B cell (primary cell): ENCODE measurements around the gene AMH. TPM values are rescaled to one million over a fixed set of nuclear protein-coding genes. Genes with fewer than 3 reads are reported as not detected.

ENCODE experiments used
- ATAC-seq: fragments of 200-7000 bp; cut with Tn5 transposase; one replicate; pipeline ENCODE4 v1.10.0; 2021; ENCODE audit warnings: low read depth, mild to moderate bottlenecking, moderate number of reproducible peaks, moderate library complexity
- CTCF ChIA-PET: fragments of 350-600 bp; sonication (Branson Sonifier 250); formaldehyde crosslinking; loops from one replicate; lab custom pipeline; 2021; ENCODE audit warnings: antibody characterized with exemption, inconsistent platforms; lab: Charles Lee
- POLR2A ChIA-PET: fragments of 350-600 bp; sonication (Branson Sonifier 250); formaldehyde crosslinking; loops from one replicate; lab custom pipeline; 2021; ENCODE audit warnings: antibody characterized with exemption; lab: Charles Lee
- DNase-seq: peaks from one replicate; pipeline ENCODE4 v3.0.0; 2013
- H2AFZ ChIP-seq: 2 replicates; pipeline ENCODE4 v1.6.1; 2012; ENCODE audit warnings: mild to moderate bottlenecking, low read depth, low read length; ENCODE audit not compliant: insufficient read depth, poor library complexity, severe bottlenecking
- H3K27ac ChIP-seq, 2 donors: 1 replicate in 1 of 2; 2 replicates in 1 of 2; pipeline ENCODE4 v1.5.1; 2012 to 2013; ENCODE audit warnings: low read length in 2 of 2, mild to moderate bottlenecking in 2 of 2, moderate library complexity in 1 of 2
- H3K27me3 ChIP-seq, 4 experiments: fragments of 200-600 bp in 1 of 4; sonication (generic) in 1 of 4; replicated peaks in 1 of 4; 1 replicate in 2 of 4; 2 replicates in 2 of 4; pipeline versions ENCODE4 v1.6.1 to v1.7.0; 2013 to 2016; ENCODE audit warnings: low read length in 3 of 4, mild to moderate bottlenecking in 2 of 4, mixed read lengths in 1 of 4, moderate library complexity in 1 of 4; ENCODE audit not compliant: insufficient read depth in 4 of 4, control insufficient read depth in 3 of 4; ENCODE audit errors: control extremely low read depth in 1 of 4
- H3K36me3 ChIP-seq, 2 experiments: replicated peaks in 1 of 2; 1 replicate in 1 of 2; 2 replicates in 1 of 2; pipeline versions ENCODE4 v1.6.1 to v1.7.1; 2013; ENCODE audit warnings: low read length in 1 of 2; ENCODE audit not compliant: insufficient read depth in 2 of 2, control insufficient read depth in 1 of 2; ENCODE audit errors: control extremely low read depth in 1 of 2, extremely low read depth in 1 of 2
- H3K4me1 ChIP-seq, 2 donors: fragments of 200-600 bp in 1 of 2; sonication (generic) in 1 of 2; 1 replicate in 1 of 2; 2 replicates in 1 of 2; pipeline versions ENCODE4 v1.5.1 to v1.6.1; 2013 to 2017; ENCODE audit warnings: low read length in 2 of 2; ENCODE audit not compliant: control insufficient read depth in 2 of 2, insufficient read depth in 2 of 2
- H3K4me2 ChIP-seq: replicated peaks from 2 replicates; pipeline ENCODE3; 2012; ENCODE audit warnings: mild to moderate bottlenecking, low read depth, low read length; ENCODE audit not compliant: poor library complexity, severe bottlenecking
- H3K4me3 ChIP-seq, 5 experiments: fragments of 200-600 bp in 1 of 5; sonication (generic) in 1 of 5; 1 replicate in 3 of 5; 2 replicates in 2 of 5; pipeline versions ENCODE4 v1.5.1 to v1.7.0; 2011 to 2016; ENCODE audit warnings: low read length in 4 of 5, mild to moderate bottlenecking in 4 of 5, low read depth in 2 of 5, control low read depth in 1 of 5, moderate library complexity in 1 of 5; ENCODE audit not compliant: insufficient read depth in 1 of 5; ENCODE audit errors: control extremely low read depth in 1 of 5, extremely low read depth in 1 of 5
- H3K79me2 ChIP-seq: fragments of 200-600 bp; sonication (generic); one replicate; pipeline ENCODE4 v1.6.0; 2016; ENCODE audit warnings: low read length; ENCODE audit not compliant: control insufficient read depth, insufficient read depth
- H3K9ac ChIP-seq: fragments of 200-600 bp; sonication (generic); 2 replicates; pipeline ENCODE4 v1.6.1; 2017; ENCODE audit warnings: mild to moderate bottlenecking, low read length, moderate library complexity
- H3K9me3 ChIP-seq, 3 donors: one replicate each; pipeline versions ENCODE4 v1.6.1 to v1.7.1; 2013; ENCODE audit warnings: low read length in 2 of 3; ENCODE audit not compliant: control insufficient read depth in 2 of 3, insufficient read depth in 1 of 3; ENCODE audit errors: control extremely low read depth in 1 of 3
- H4K20me1 ChIP-seq: 2 replicates; pipeline ENCODE4 v1.6.0; 2012; ENCODE audit warnings: mild to moderate bottlenecking, low read length; ENCODE audit not compliant: insufficient read depth, control insufficient read depth, poor library complexity, severe bottlenecking
- H3K27ac Mint-ChIP-seq: one replicate; pipeline ENCODE4 v1.8.0; 2021; ENCODE audit warnings: mixed read lengths
- H3K27me3 Mint-ChIP-seq: one replicate; pipeline ENCODE4 v1.8.0; 2021; ENCODE audit warnings: mixed read lengths
- H3K4me1 Mint-ChIP-seq: one replicate; pipeline ENCODE4 v1.8.0; 2021; ENCODE audit warnings: mixed read lengths
- H3K4me3 Mint-ChIP-seq: one replicate; pipeline ENCODE4 v1.8.0; 2021; ENCODE audit warnings: mixed read lengths
- H3K9me3 Mint-ChIP-seq: one replicate; pipeline ENCODE4 v1.8.0; 2022; ENCODE audit warnings: mixed read lengths; ENCODE audit not compliant: insufficient read depth
- CTCF ChIP-seq: fragments of 200-600 bp; IDR thresholded peaks from one replicate; pipeline ENCODE4 v1.8.0; 2022; ENCODE audit warnings: antibody characterized with exemption, mild to moderate bottlenecking
- EZH2 ChIP-seq: IDR thresholded peaks from 2 replicates; pipeline ENCODE4 v1.6.1; 2012; ENCODE audit warnings: borderline replicate concordance, low read depth, mild to moderate bottlenecking, moderate library complexity, low read length; ENCODE audit not compliant: insufficient read depth, poor library complexity, severe bottlenecking
- WGBS: methylation state at CpG from one replicate; pipeline ENCODE4 v1.1.5; 2013; ENCODE audit warnings: missing lambda C conversion rate; ENCODE audit not compliant: insufficient coverage; 5-methylcytosine and 5-hydroxymethylcytosine counted together
- intact Hi-C: fragments of 100-400 bp; cut with micrococcal nuclease; formaldehyde crosslinking; loops from one replicate; pipeline ENCODE4 v1.10.0; 2022
- polyA plus RNA-seq: library from polyadenylated mRNA; depleted of rRNA; stranded (reverse); fragments of >200 nt; gene quantifications from 2 replicates; pipeline ENCODE4 v1.2.3, GENCODE V29; 2012
- total RNA-seq, 2 donors: library from RNA; stranded (reverse); fragments of 120-200 nt in 1 of 2; gene quantifications; 1 replicate in 1 of 2; 2 replicates in 1 of 2; pipeline versions ENCODE4 v1.2.3 to v1.2.4, GENCODE V29; 2013 to 2022

AMH gene
- total and polyA plus RNA-seq, 2 donors (not counting 1 experiment from before 2014, with no cell fraction given): 1.5 to 4.5 TPM

- intact Hi-C loops: no loop called here
- Histone ChIP-seq H3K79me2 (peaks cover 64% of the 10 kb centered on the region), H3K9ac (no peak overlapping the region), H3K4me1 (peaks cover 7 to 23% of the 10 kb centered on the region in 2 donors), H4K20me1 (peaks cover 100% of the 10 kb centered on the region), H3K9me3 (peaks cover 0 to 2% (median 0%) of the 10 kb centered on the region in 3 donors), H3K27ac (no peak overlapping the region), H3K36me3 (peaks cover 0 to 75% of the 10 kb centered on the region in 2 experiments), H3K4me2 (no peak overlapping the region), H3K27me3 (peaks cover 0 to 17% (median 4%) of the 10 kb centered on the region in 4 experiments), H3K4me3 (no peak overlapping the region), H2AFZ (no peak overlapping the region)
- DNase-seq (no peak), ATAC-seq (no peak)
- Mint-ChIP-seq H3K27ac (no peak overlapping the region), H3K27me3 (no peaks in the 10 kb centered on the region), H3K9me3 (no peaks in the 10 kb centered on the region), H3K4me1 (peaks cover 20% of the 10 kb centered on the region), H3K4me3 (no peak overlapping the region)
- TF ChIP-seq EZH2 (no peak), CTCF (no peak)
- CTCF ChIA-PET: no interaction called here
- WGBS: 100% methylated on average over 13 of the region's 15 CpGs
- POLR2A ChIA-PET: interaction anchor here (0.6 kb wide), 1 partner anchor 75 kb away, joined by 3 read pairs; no protein-coding TSS in a partner anchor
These were observed 3.9 kb upstream of the AMH start for GRCh38 chr19:2245273-2245672.

- Mint-ChIP-seq H3K4me3 (no peak overlapping the region), H3K27me3 (no peaks in the 10 kb centered on the region), H3K27ac (no peak overlapping the region), H3K9me3 (no peaks in the 10 kb centered on the region), H3K4me1 (peaks cover 14% of the 10 kb centered on the region)
- H3K27ac ChIP-seq: no peak overlapping the region
- no peak overlapping the region for H3K4me3 ChIP-seq
- no peak overlapping the region for H2AFZ ChIP-seq
- DNase-seq (no peak), ATAC-seq (no peak)
- WGBS: 98% methylated on average over 24 of the region's 25 CpGs
- peaks cover 0 to 6% (median 0%) of the 10 kb centered on the region in 3 donors for H3K9me3 ChIP-seq
- no peak overlapping the region for H3K9ac ChIP-seq
- H3K27me3 ChIP-seq: peaks cover 0 to 22% (median 6%) of the 10 kb centered on the region in 4 experiments
- intact Hi-C loops: no loop called here
- H3K79me2 ChIP-seq: peaks cover 56% of the 10 kb centered on the region
- no peak overlapping the region for H3K4me2 ChIP-seq
- H3K36me3 ChIP-seq: peaks cover 0 to 71% of the 10 kb centered on the region in 2 experiments
- TF ChIP-seq CTCF: no peak
- no peak for TF ChIP-seq EZH2
- ChIA-PET POLR2A (interaction anchor here (0.6 kb wide), 1 partner anchor 54 kb away, joined by 5 read pairs; no protein-coding TSS in a partner anchor), CTCF (no interaction called here)
- peaks cover 10 to 18% of the 10 kb centered on the region in 2 donors for H3K4me1 ChIP-seq
- peaks cover 98% of the 10 kb centered on the region for H4K20me1 ChIP-seq
These were observed 3.0 kb upstream of the AMH start for GRCh38 chr19:2246014-2246620.
